Ascending aorta (tissue), 2 donors: ENCODE results near the gene S100G. TPM values are rescaled to one million over a fixed set of nuclear protein-coding genes. Genes with fewer than 3 reads are reported as not detected.
A peak's percentile ranks its signal among the peaks of the same experiment; 100 is the strongest.

Source experiments
- DNase-seq, 2 donors: peaks; one replicate each; pipeline ENCODE4 v3.0.0-alpha.2; 2019; ENCODE audit warnings: low spot score in 2 of 2
- H3K27ac ChIP-seq, 2 donors: fragments of 200-600 bp; sonication (generic); one replicate each; pipeline ENCODE4 v1.5.1; 2016 to 2017; ENCODE audit warnings: mild to moderate bottlenecking in 1 of 2
- H3K27me3 ChIP-seq: fragments of 200-600 bp; sonication (generic); one replicate; pipeline ENCODE4 v1.5.1; 2017
- H3K36me3 ChIP-seq, 2 donors: fragments of 200-600 bp; sonication (generic); one replicate each; pipeline ENCODE4 v1.5.1; 2016
- H3K4me1 ChIP-seq, 2 donors: fragments of 200-600 bp; sonication (generic); one replicate each; pipeline ENCODE4 v1.5.1; 2016 to 2017; ENCODE audit warnings: mild to moderate bottlenecking in 1 of 2
- H3K4me3 ChIP-seq, 2 donors: fragments of 200-600 bp; sonication (generic); one replicate each; pipeline ENCODE4 v1.5.1; 2016 to 2017; ENCODE audit warnings: mild to moderate bottlenecking in 1 of 2
- H3K9me3 ChIP-seq, 2 donors: fragments of 200-600 bp; sonication (generic); one replicate each; pipeline ENCODE4 v1.5.1; 2016
- intact Hi-C: fragments of 100-400 bp; cut with DNase I; formaldehyde crosslinking; loops from one replicate; pipeline ENCODE4 v1.15.1; 2023
- total RNA-seq: library from RNA; depleted of rRNA; stranded (reverse); fragments of >200 nt; gene quantifications from one replicate; pipeline ENCODE4 v1.1.0, GENCODE V29; 2016
- TF ChIP-seq, protein P1 (sequence below), 3 experiments: fragments of 200-600 bp in 2 of 3; fragments of 450-650 bp in 1 of 3; sonication (generic) in 2 of 3; IDR thresholded peaks; one replicate each; pipeline ENCODE4 v1.5.1; 2016 to 2019; ENCODE audit warnings: antibody characterized with exemption in 3 of 3, mild to moderate bottlenecking in 1 of 3, moderate library complexity in 1 of 3

The S100G gene
- total RNA-seq, 1 donor from 2014 or later, result not detected

DNA sequence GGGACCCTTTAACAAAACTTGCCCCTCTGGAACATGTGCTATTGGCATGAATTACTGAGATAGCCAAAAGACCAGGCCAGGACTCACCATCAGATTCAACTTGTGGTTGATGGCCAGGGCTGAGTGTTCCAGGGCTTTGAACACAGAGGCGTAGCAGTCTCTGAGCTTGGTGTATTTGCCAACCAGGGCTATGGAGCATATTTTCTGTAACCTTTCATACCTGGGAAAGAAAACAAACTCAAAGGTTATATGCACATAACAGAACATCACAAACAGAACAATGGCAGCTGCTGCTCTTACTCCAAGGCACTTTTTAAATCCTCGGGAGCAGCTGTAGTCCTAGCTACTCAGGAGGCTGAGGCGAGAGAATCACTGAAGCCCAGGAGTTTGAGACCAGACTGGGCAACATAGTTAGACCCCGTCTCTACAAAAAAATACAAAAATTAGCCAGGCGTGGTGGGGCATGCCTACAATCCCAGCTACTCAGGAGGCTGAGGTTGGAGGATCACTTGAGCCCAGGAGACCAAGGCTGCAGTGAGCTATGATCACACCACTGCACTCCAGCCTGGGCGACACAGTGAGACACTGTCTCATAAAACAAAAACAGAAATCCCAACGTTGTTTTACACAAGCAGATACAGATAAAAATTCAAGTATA is 33.2 kb downstream of the S100G start:
- Histone ChIP-seq H3K9me3 (no peaks in the 10 kb centered on the region), H3K27me3 (no peaks in the 10 kb centered on the region), H3K4me1 (no peaks in the 10 kb centered on the region), H3K27ac (no peak overlapping the region), H3K4me3 (no peak overlapping the region), H3K36me3 (peaks cover 12 to 34% of the 10 kb centered on the region in 2 donors)
- DNase-seq, result no peak
- intact Hi-C loops, result no loop called here
- TF ChIP-seq, protein P1, sequence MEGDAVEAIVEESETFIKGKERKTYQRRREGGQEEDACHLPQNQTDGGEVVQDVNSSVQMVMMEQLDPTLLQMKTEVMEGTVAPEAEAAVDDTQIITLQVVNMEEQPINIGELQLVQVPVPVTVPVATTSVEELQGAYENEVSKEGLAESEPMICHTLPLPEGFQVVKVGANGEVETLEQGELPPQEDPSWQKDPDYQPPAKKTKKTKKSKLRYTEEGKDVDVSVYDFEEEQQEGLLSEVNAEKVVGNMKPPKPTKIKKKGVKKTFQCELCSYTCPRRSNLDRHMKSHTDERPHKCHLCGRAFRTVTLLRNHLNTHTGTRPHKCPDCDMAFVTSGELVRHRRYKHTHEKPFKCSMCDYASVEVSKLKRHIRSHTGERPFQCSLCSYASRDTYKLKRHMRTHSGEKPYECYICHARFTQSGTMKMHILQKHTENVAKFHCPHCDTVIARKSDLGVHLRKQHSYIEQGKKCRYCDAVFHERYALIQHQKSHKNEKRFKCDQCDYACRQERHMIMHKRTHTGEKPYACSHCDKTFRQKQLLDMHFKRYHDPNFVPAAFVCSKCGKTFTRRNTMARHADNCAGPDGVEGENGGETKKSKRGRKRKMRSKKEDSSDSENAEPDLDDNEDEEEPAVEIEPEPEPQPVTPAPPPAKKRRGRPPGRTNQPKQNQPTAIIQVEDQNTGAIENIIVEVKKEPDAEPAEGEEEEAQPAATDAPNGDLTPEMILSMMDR (IDR thresholded peaks at IDR 0.05), result no peak

DNA sequence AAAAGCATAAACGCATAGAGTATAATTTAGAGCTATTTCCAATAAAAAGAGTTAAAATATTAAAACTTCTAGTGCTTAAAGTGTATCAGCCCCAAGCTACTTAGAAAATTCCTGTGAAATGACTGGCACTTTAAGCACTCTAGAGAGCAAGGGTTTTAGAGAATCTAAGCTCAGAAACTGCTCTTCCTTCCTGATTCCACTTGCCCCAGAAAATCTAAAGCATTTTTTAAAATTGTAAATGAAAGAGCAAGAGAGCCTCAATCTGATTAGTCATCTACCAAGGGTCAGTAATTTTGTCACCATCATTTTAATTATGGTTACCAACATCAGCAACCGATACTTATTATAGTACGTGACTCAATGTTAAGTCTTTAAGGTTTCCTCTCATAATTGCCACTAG is 37.6 kb downstream of the S100G start:
- TF ChIP-seq, protein P1 (IDR thresholded peaks at IDR 0.05), result no peak
- H3K36me3 ChIP-seq, result peaks cover 19% of the 10 kb centered on the region in 2 donors
- no peak for DNase-seq
- H3K27ac ChIP-seq, result no peak overlapping the region
- H3K4me1 ChIP-seq, result no peaks in the 10 kb centered on the region
- H3K9me3 ChIP-seq, result no peaks in the 10 kb centered on the region
- H3K27me3 ChIP-seq, result no peaks in the 10 kb centered on the region
- H3K4me3 ChIP-seq, result no peak overlapping the region
- intact Hi-C loops, result no loop called here

DNA sequence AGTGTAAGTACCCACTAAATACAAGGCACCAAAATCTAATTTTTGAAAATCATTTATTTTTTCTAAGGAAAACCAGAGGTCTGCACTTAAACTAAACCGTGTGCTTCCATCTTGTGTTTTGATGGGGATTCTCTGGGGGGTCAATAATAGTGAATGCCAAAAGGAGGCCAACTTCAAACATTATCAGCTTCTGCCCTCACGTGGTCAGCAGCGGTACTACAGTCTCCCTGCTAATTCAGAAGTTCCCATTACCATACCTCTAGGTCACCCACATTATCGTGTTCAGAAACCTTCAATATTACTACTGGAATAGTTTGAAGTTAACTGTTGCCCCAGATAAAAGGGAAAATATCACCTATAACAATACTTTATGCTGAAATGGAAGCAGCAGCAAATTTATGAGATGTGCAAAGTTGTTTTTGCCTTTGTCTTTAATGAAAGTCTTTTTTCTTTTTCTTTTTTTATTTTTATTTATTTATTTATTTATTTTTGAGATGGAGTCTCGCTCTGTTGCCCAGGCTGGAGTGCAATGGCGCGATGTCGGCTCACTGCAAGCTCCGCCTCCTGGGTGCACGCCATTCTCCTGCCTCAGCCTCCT is 45.2 kb downstream of the S100G start:
- H3K27ac ChIP-seq, result no peak overlapping the region
- intact Hi-C loops, result no loop called here
- DNase-seq, result peak in 1 of 2 donors; percentile 75
- H3K36me3 ChIP-seq, result peaks cover 14 to 16% of the 10 kb centered on the region in 2 donors
- TF ChIP-seq, protein P1 (IDR thresholded peaks at IDR 0.05), result peak; percentile 63 to 93 (median 88)
- no peak overlapping the region for H3K4me3 ChIP-seq
- no peaks in the 10 kb centered on the region for H3K9me3 ChIP-seq
- H3K4me1 ChIP-seq, result no peaks in the 10 kb centered on the region
- H3K27me3 ChIP-seq, result no peaks in the 10 kb centered on the region

- no peak for DNase-seq
- no peaks in the 10 kb centered on the region for H3K27me3 ChIP-seq
- H3K9me3 ChIP-seq, result no peaks in the 10 kb centered on the region
- H3K27ac ChIP-seq, result no peak overlapping the region
- TF ChIP-seq, protein P1 (IDR thresholded peaks at IDR 0.05), result no peak
- H3K4me1 ChIP-seq, result no peaks in the 10 kb centered on the region
- no peak overlapping the region for H3K4me3 ChIP-seq
- H3K36me3 ChIP-seq, result peaks cover 5 to 11% of the 10 kb centered on the region in 2 donors
- intact Hi-C loops, result no loop called here
These were observed 47.0 kb downstream of the S100G start for GRCh38 chrX:16696956-16697355.

- no peak overlapping the region for H3K27ac ChIP-seq
These were observed 49.4 kb downstream of the S100G start for GRCh38 chrX:16699389-16699788.

More at GRCh38 chrX:16699389-16699788, 49.4 kb downstream of the S100G start:
- intact Hi-C loops, result no loop called here
- H3K27me3 ChIP-seq, result no peaks in the 10 kb centered on the region
- H3K4me3 ChIP-seq, result no peak overlapping the region
- H3K4me1 ChIP-seq, result no peaks in the 10 kb centered on the region
- H3K9me3 ChIP-seq, result no peaks in the 10 kb centered on the region
- TF ChIP-seq, protein P1 (IDR thresholded peaks at IDR 0.05), result no peak
- H3K36me3 ChIP-seq, result peaks cover 3 to 4% of the 10 kb centered on the region in 2 donors
- DNase-seq, result no peak
